GM12891 (cell line): Measurements from ENCODE around the gene SLC22A12.

Experiments
- PAX5 ChIP-seq: IDR thresholded peaks from 2 replicates; pipeline ENCODE4 v1.6.1; 2011; ENCODE audit warnings: low read length, moderate library complexity, mild to moderate bottlenecking; ENCODE audit not compliant: insufficient read depth, severe bottlenecking
- POLR2A ChIP-seq: IDR thresholded peaks from 2 replicates; pipeline ENCODE4 v1.6.1; 2011; ENCODE audit warnings: low read depth, low read length, control low read depth
- POLR2AphosphoS5 ChIP-seq: IDR thresholded peaks from 2 replicates; pipeline ENCODE4 v1.6.1; 2011; ENCODE audit warnings: low read depth, low read length, control low read depth
- POU2F2 ChIP-seq: IDR thresholded peaks from 2 replicates; pipeline ENCODE4 v1.6.1; 2011; ENCODE audit warnings: low read depth, mild to moderate bottlenecking, control low read depth, low read length, moderate library complexity
- SPI1 ChIP-seq: IDR thresholded peaks from 2 replicates; pipeline ENCODE4 v1.6.1; 2011; ENCODE audit warnings: low read depth, low read length, control low read depth
- TAF1 ChIP-seq: IDR thresholded peaks from 2 replicates; pipeline ENCODE4 v1.6.1; 2011; ENCODE audit warnings: low read depth, low read length, control low read depth

GRCh38 chr11:64638829-64639228 lies 47.8 kb downstream of the SLC22A12 start:
- TF ChIP-seq POLR2A, result no peak
- no peak for TF ChIP-seq TAF1
- no peak for TF ChIP-seq POLR2AphosphoS5
- TF ChIP-seq SPI1, result no peak
- no peak for TF ChIP-seq POU2F2
- no peak for TF ChIP-seq PAX5
